HG03159 (cell line): Measurements from ENCODE around the gene YES1.
A peak's percentile ranks its signal among the peaks of the same experiment; 100 is the strongest.
"Not testable (repeated sequence)": the region's sequence is repeated elsewhere in the genome, so short reads cannot be mapped to it uniquely, and the experiment has no call there.

Source experiments
- ATAC-seq: cut with Tn5 transposase; IDR thresholded peaks from one replicate; pipeline ENCODE4 v1.9.1; 2021; ENCODE audit warnings: mild to moderate bottlenecking, moderate library complexity; ENCODE audit not compliant: unreplicated experiment

Gene YES1

GRCh38 chr18:730692-731091 is 81.3 kb downstream of the YES1 start:
- no peak for ATAC-seq

- ATAC-seq: not testable (repeated sequence)
These were observed 81.9 kb downstream of the YES1 start for GRCh38 chr18:730120-730519.

- ATAC-seq: no peak
These were observed 86.4 kb downstream of the YES1 start for GRCh38 chr18:725646-726045.

GRCh38 chr18:723541-724080 is 88.4 kb downstream of the YES1 start:
- no peak for ATAC-seq

GRCh38 chr18:717003-717402 is 95.0 kb downstream of the YES1 start:
- no peak for ATAC-seq

GRCh38 chr18:715626-716025 is 96.4 kb downstream of the YES1 start:
- ATAC-seq: no peak

GRCh38 chr18:713135-713490 is 98.9 kb downstream of the YES1 start:
- ATAC-seq: no peak

- peak; percentile 88 for ATAC-seq
These were observed 99.5 kb downstream of the YES1 start, which contains the start of gene ENOSF1 for GRCh38 chr18:712401-713134. Gene ENOSF1, minus strand, starts transcription at chr18:712630. Its CDS starts 43 bp downstream, at chr18:712587.

- ATAC-seq: peak; percentile 69
These were observed 100.2 kb downstream of the YES1 start for GRCh38 chr18:711657-712400.

GRCh38 chr18:711310-711656 is 100.8 kb downstream of the YES1 start:
- no peak for ATAC-seq

GRCh38 chr18:710418-711300 is 101.4 kb downstream of the YES1 start:
- ATAC-seq: no peak

GRCh38 chr18:709771-710170 is 102.3 kb downstream of the YES1 start:
- ATAC-seq: no peak

- ATAC-seq: no peak
These were observed 103.9 kb downstream of the YES1 start for GRCh38 chr18:708096-708495.

GRCh38 chr18:706405-706804 is 105.6 kb downstream of the YES1 start:
- ATAC-seq: no peak

GRCh38 chr18:703213-703967 is 108.7 kb downstream of the YES1 start:
- no peak for ATAC-seq

GRCh38 chr18:697800-698199 is 114.2 kb downstream of the YES1 start:
- ATAC-seq: no peak

GRCh38 chr18:697012-697411 is 115.0 kb downstream of the YES1 start:
- no peak for ATAC-seq

GRCh38 chr18:693466-694187 is 118.4 kb downstream of the YES1 start:
- ATAC-seq: no peak

- no peak for ATAC-seq
These were observed 119.2 kb downstream of the YES1 start for GRCh38 chr18:692824-693223.

- ATAC-seq: no peak
These were observed 123.7 kb downstream of the YES1 start for GRCh38 chr18:688323-688722.
